Measurements from ENCODE around the gene TDRD1.

DNA sequence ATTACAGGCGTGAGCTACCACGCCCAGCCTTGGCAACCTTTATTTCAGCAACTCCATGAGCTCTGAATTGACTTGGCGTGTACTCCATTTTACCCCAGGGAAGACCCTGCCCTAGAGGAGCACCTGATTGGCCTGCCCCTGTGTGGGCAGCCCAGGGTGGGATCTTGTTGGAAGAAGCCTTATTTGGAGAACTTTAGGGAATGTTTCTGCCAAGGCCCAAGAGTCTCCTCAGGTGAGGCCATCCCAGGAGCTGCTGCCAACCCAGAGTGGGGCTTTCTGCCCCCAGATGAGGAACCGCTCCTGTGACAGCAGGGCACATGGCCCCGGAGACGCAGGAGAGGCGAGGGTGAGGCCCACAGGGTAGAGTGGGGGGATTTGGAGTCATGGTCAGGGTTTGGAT is 101.9 kb downstream of the TDRD1 start:
- no peak for TF ChIP-seq CTCF (IDR thresholded peaks at IDR 0.05)
- TF ChIP-seq POLR2A (IDR thresholded peaks at IDR 0.05): no peak
- TF ChIP-seq POLR2AphosphoS5 (IDR thresholded peaks at IDR 0.05): no peak
- no peak for TF ChIP-seq EP300 (IDR thresholded peaks at IDR 0.05)
